ENCODE measurements around the gene AIMP1. TPM values are rescaled to one million over a fixed set of nuclear protein-coding genes. Genes with fewer than 3 reads are reported as not detected.

The AIMP1 gene
- total RNA-seq, 1 donor from 2014 or later: 46.0 TPM

Other genes starting within 250 kb of the AIMP1 start
- gene TBCK, start 341 bp upstream of the AIMP1 start, total RNA-seq: 70.6 TPM
- 34.1 TPM for gene GIMD1, start 52.2 kb downstream of the AIMP1 start, total RNA-seq

Data from mucosa of gallbladder (tissue), 1 donor.